Progenitor cell of endocrine pancreas (in vitro differentiated cells): Measurements from ENCODE around the gene GLG1. TPM values are rescaled to one million over a fixed set of nuclear protein-coding genes. Genes with fewer than 3 reads are reported as not detected.

ENCODE experiments used
- DNase-seq: peaks from one replicate; pipeline ENCODE4 v3.0.0; 2021; ENCODE audit warnings: low spot score; ENCODE audit not compliant: unreplicated experiment
- H3K27ac Mint-ChIP-seq: 2 replicates; pipeline ENCODE4 v1.8.0; 2021; ENCODE audit warnings: mild to moderate bottlenecking, moderate library complexity, mixed read lengths
- H3K27me3 Mint-ChIP-seq: 2 replicates; pipeline ENCODE4 v1.8.0; 2021; ENCODE audit warnings: mixed read lengths
- H3K36me3 Mint-ChIP-seq: 2 replicates; pipeline ENCODE4 v1.8.0; 2022; ENCODE audit warnings: mixed read lengths; ENCODE audit not compliant: insufficient read depth
- H3K4me1 Mint-ChIP-seq: 2 replicates; pipeline ENCODE4 v1.8.0; 2021; ENCODE audit warnings: low read depth, mixed read lengths
- H3K4me3 Mint-ChIP-seq: 2 replicates; pipeline ENCODE4 v1.8.0; 2021; ENCODE audit warnings: low read depth, mild to moderate bottlenecking, moderate library complexity, mixed read lengths
- H3K9me3 Mint-ChIP-seq: 2 replicates; pipeline ENCODE4 v1.8.0; 2021; ENCODE audit warnings: low read depth, mixed read lengths
- CTCF ChIP-seq: fragments of 200-600 bp; sonication (generic); IDR thresholded peaks from one replicate; pipeline ENCODE4 v1.5.0; 2021; ENCODE audit warnings: antibody characterized with exemption, mild to moderate bottlenecking; ENCODE audit not compliant: unreplicated experiment
- total RNA-seq: library from RNA; stranded (reverse); gene quantifications from 2 replicates; pipeline ENCODE4 v1.2.1, GENCODE V29; 2021

Gene GLG1
- total RNA-seq, 1 donor from 2014 or later: 173 TPM

- peaks cover 30% of the 10 kb centered on the region for H3K36me3 Mint-ChIP-seq
Observed at GRCh38 chr16:74474416-74474815, 132.5 kb downstream of the GLG1 start.

DNA sequence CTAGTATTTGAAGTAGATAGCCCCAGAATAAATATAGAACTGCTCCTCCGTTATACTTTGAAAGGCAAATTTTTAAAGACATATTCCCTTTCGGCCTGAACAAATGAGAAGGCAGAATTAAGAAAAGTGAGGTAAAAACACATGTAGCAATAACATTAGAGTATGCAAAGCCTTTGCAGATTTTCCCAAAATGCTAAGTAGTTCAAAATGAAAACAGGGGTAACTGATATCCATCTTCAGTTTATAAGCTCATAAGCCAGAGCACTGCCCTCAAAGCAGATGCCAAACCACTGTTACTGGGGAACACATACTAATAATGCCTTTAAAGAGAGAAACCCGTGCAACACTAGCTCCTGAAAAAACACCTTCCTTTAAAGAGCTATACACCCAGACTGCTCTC lies 134.4 kb downstream of the GLG1 start:
- Mint-ChIP-seq H3K4me1 (peaks cover 11% of the 10 kb centered on the region), H3K36me3 (peaks cover 29% of the 10 kb centered on the region), H3K4me3 (no peak overlapping the region), H3K27me3 (no peaks in the 10 kb centered on the region), H3K27ac (peak overlapping the region; percentile 69), H3K9me3 (no peaks in the 10 kb centered on the region)
- no peak for TF ChIP-seq CTCF
- DNase-seq: no peak

More at GRCh38 chr16:74474416-74474815, 132.5 kb downstream of the GLG1 start:
- H3K9me3 Mint-ChIP-seq: no peaks in the 10 kb centered on the region
- H3K27ac Mint-ChIP-seq: no peak overlapping the region
- peaks cover 13% of the 10 kb centered on the region for H3K4me1 Mint-ChIP-seq
- H3K4me3 Mint-ChIP-seq: no peak overlapping the region
- H3K27me3 Mint-ChIP-seq: no peaks in the 10 kb centered on the region
- no peak for DNase-seq
- TF ChIP-seq CTCF: no peak

GRCh38 chr16:74472010-74472409 lies 134.9 kb downstream of the GLG1 start:
- Mint-ChIP-seq H3K4me1 (peaks cover 5% of the 10 kb centered on the region), H3K27me3 (no peaks in the 10 kb centered on the region), H3K9me3 (no peaks in the 10 kb centered on the region), H3K4me3 (no peak overlapping the region), H3K36me3 (peaks cover 30% of the 10 kb centered on the region), H3K27ac (peak overlapping the region; percentile 74)
- no peak for DNase-seq
- no peak for TF ChIP-seq CTCF

- no peaks in the 10 kb centered on the region for H3K27me3 Mint-ChIP-seq
- no peak overlapping the region for H3K27ac Mint-ChIP-seq
- no peaks in the 10 kb centered on the region for H3K9me3 Mint-ChIP-seq
- H3K4me1 Mint-ChIP-seq: no peaks in the 10 kb centered on the region
- H3K36me3 Mint-ChIP-seq: peaks cover 34% of the 10 kb centered on the region
- no peak overlapping the region for H3K4me3 Mint-ChIP-seq
- no peak for TF ChIP-seq CTCF
- no peak for DNase-seq
Observed at GRCh38 chr16:74469946-74470478, 136.9 kb downstream of the GLG1 start.

GRCh38 chr16:74468807-74469525 lies 137.9 kb downstream of the GLG1 start:
- DNase-seq: no peak
- Mint-ChIP-seq H3K4me3 (no peak overlapping the region), H3K4me1 (no peaks in the 10 kb centered on the region), H3K36me3 (peaks cover 36% of the 10 kb centered on the region), H3K9me3 (no peaks in the 10 kb centered on the region), H3K27me3 (no peaks in the 10 kb centered on the region), H3K27ac (no peak overlapping the region)
- no peak for TF ChIP-seq CTCF
